Endothelial cell of umbilical vein (primary cell): ENCODE results near the gene C9orf152.

Experiments
- EZH2 ChIP-seq: IDR thresholded peaks from 2 replicates; pipeline ENCODE4 v1.6.1; 2012; ENCODE audit warnings: borderline replicate concordance, low read depth, mild to moderate bottlenecking, moderate library complexity, low read length, inconsistent platforms; ENCODE audit not compliant: severe bottlenecking
- GATA2 ChIP-seq: IDR thresholded peaks from 2 replicates; pipeline ENCODE4 v1.7.0; 2011; ENCODE audit warnings: low read depth, mild to moderate bottlenecking, moderate library complexity, mixed read lengths, low read length; ENCODE audit not compliant: insufficient read length, insufficient read depth
- MYC ChIP-seq: IDR thresholded peaks from one replicate; pipeline ENCODE4 v1.6.1; 2011; ENCODE audit warnings: mild to moderate bottlenecking, low read depth, low read length
- POLR2A ChIP-seq: IDR thresholded peaks from 2 replicates; pipeline ENCODE4 v1.6.1; 2012; ENCODE audit warnings: low read depth, mild to moderate bottlenecking, control low read depth, low read length
- TF ChIP-seq, protein P1 (sequence below), 2 donors: IDR thresholded peaks; 1 replicate in 1 of 2; 2 replicates in 1 of 2; pipeline ENCODE4 v1.5.1; 2011; ENCODE audit warnings: low read length in 2 of 2, mild to moderate bottlenecking in 2 of 2, moderate library complexity in 2 of 2, control low read depth in 1 of 2, inconsistent platforms in 1 of 2, low read depth in 1 of 2; ENCODE audit not compliant: insufficient read depth in 1 of 2; ENCODE audit errors: extremely low read depth in 1 of 2

DNA sequence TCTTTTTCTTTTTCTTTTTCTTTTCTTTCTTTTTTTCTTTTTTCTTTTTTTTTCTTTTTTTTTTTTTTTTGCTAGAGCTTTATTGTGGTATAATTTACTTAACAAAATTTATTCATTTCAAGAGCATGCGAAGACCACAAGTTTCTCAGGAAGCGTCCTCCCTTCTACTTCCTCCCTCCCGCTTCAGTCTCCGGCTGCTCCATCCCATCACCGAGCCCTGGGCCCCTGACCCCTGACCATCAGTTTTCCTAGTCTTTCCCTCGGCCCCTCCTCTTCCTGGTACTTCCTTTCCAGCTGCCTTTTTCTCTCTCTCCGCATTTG is 34.7 kb downstream of the C9orf152 start:
- no peak for TF ChIP-seq MYC
- TF ChIP-seq GATA2: no peak
- TF ChIP-seq, protein P1, sequence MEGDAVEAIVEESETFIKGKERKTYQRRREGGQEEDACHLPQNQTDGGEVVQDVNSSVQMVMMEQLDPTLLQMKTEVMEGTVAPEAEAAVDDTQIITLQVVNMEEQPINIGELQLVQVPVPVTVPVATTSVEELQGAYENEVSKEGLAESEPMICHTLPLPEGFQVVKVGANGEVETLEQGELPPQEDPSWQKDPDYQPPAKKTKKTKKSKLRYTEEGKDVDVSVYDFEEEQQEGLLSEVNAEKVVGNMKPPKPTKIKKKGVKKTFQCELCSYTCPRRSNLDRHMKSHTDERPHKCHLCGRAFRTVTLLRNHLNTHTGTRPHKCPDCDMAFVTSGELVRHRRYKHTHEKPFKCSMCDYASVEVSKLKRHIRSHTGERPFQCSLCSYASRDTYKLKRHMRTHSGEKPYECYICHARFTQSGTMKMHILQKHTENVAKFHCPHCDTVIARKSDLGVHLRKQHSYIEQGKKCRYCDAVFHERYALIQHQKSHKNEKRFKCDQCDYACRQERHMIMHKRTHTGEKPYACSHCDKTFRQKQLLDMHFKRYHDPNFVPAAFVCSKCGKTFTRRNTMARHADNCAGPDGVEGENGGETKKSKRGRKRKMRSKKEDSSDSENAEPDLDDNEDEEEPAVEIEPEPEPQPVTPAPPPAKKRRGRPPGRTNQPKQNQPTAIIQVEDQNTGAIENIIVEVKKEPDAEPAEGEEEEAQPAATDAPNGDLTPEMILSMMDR (IDR thresholded peaks at IDR 0.05; ENCODE audit: extremely low read depth in 1 of 2, insufficient read depth in 1 of 2, low read depth in 1 of 2, low read length in 2 of 2): no peak
- TF ChIP-seq POLR2A: no peak
- TF ChIP-seq EZH2: no peak
